ENCODE measurements around the gene IRAK2. TPM values are rescaled to one million over a fixed set of nuclear protein-coding genes. Genes with fewer than 3 reads are reported as not detected.
A peak's percentile ranks its signal among the peaks of the same experiment; 100 is the strongest.

The IRAK2 gene
- total RNA-seq, 1 experiment from 2014 or later: 25.1 TPM

- Histone ChIP-seq H3K27me3 (ENCODE audit: control insufficient read depth, insufficient read depth, low read length) (no peaks in the 10 kb centered on the region), H3K4me1 (ENCODE audit: control insufficient read depth, insufficient read depth, low read length) (no peaks in the 10 kb centered on the region; the same call in 1 of the 2 replicates), H3K9me3 (ENCODE audit: control insufficient read depth, insufficient read depth, low read depth, low read length) (peaks cover 7% of the 10 kb centered on the region), H3K27ac (ENCODE audit: low read length) (no peak overlapping the region), H3K36me3 (ENCODE audit: control insufficient read depth, insufficient read depth, low read length) (no peaks in the 10 kb centered on the region; the same call in none of the 2 replicates), H3K4me3 (ENCODE audit: low read depth in 2 of 2, low read length in 2 of 2) (no peak overlapping the region)
- no peak for DNase-seq (ENCODE audit: low read depth, low spot score)
- in situ Hi-C loops (cut with HindIII; ENCODE audit: low pct_unique_long_range_greater_than_20kb, low sequenced_read_pairs): loop anchor here (10.0 kb wide), 1 partner anchor 80 kb away; the partner anchor contains the start of gene IRAK2
- ChIA-PET POLR2A (no interaction called here), CTCF (no interaction called here)
- BruUV-seq (replicated peaks): no TSS peak
- TF ChIP-seq POLR2AphosphoS5 (IDR thresholded peaks at IDR 0.05; ENCODE audit: low read depth, low read length): no peak
- no peak for TF ChIP-seq CTCF (IDR thresholded peaks at IDR 0.05)
- TF ChIP-seq REST (IDR thresholded peaks at IDR 0.05; ENCODE audit: insufficient read depth in 1 of 2, low read depth in 2 of 2, low read length in 1 of 2): no peak
- no peak for TF ChIP-seq SIN3A (IDR thresholded peaks at IDR 0.05; ENCODE audit: borderline replicate concordance, insufficient read depth, low read depth, low read length)
- no peak for TF ChIP-seq TCF7L2 (IDR thresholded peaks at IDR 0.05; ENCODE audit: low read depth, low read length)
- intact Hi-C loops (cut with micrococcal nuclease; ENCODE audit: unreplicated experiment): no loop called here
- ATAC-seq: no peak
Measured at GRCh38 chr3:10245081-10245712, 80.5 kb downstream of the IRAK2 start.

- peaks cover 4% of the 10 kb centered on the region for H3K4me1 ChIP-seq (ENCODE audit: control insufficient read depth, insufficient read depth, low read length)
- in situ Hi-C loops (cut with HindIII; ENCODE audit: low pct_unique_long_range_greater_than_20kb, low sequenced_read_pairs): loop anchor here (10.0 kb wide), 1 partner anchor 83 kb away; the partner anchor contains the start of gene IRAK2
- H3K36me3 ChIP-seq (ENCODE audit: control insufficient read depth, insufficient read depth, low read length): no peaks in the 10 kb centered on the region; the same call in none of the 2 replicates
- intact Hi-C loops (cut with micrococcal nuclease; ENCODE audit: unreplicated experiment): no loop called here
- CTCF ChIA-PET: interaction anchor here (0.6 kb wide), 1 partner anchor 290 kb away, joined by 5 read pairs; no protein-coding TSS in a partner anchor
- TF ChIP-seq TCF7L2 (IDR thresholded peaks at IDR 0.05; ENCODE audit: low read depth, low read length) (no peak), REST (IDR thresholded peaks at IDR 0.05; ENCODE audit: insufficient read depth in 1 of 2, low read depth in 2 of 2, low read length in 1 of 2) (no peak), POLR2AphosphoS5 (IDR thresholded peaks at IDR 0.05; ENCODE audit: low read depth, low read length) (no peak), SIN3A (IDR thresholded peaks at IDR 0.05; ENCODE audit: borderline replicate concordance, insufficient read depth, low read depth, low read length) (no peak), CTCF (IDR thresholded peaks at IDR 0.05) (no peak)
- peak overlapping the region; percentile 72 for H3K27ac ChIP-seq (ENCODE audit: low read length)
- ATAC-seq (0 out of 2 replicates have a peak, but pooled peaks have one; percentile 1), DNase-seq (ENCODE audit: low read depth, low spot score) (no peak)
- POLR2A ChIA-PET: no interaction called here
- H3K9me3 ChIP-seq (ENCODE audit: control insufficient read depth, insufficient read depth, low read depth, low read length): peaks cover 7% of the 10 kb centered on the region
- H3K27me3 ChIP-seq (ENCODE audit: control insufficient read depth, insufficient read depth, low read length): no peaks in the 10 kb centered on the region
- H3K4me3 ChIP-seq (ENCODE audit: low read depth in 2 of 2, low read length in 2 of 2): peak overlapping the region; percentile 88
- BruUV-seq (replicated peaks): no TSS peak
Measured at GRCh38 chr3:10247679-10248183, 83.0 kb downstream of the IRAK2 start.

Measured in Panc1 (cell line).